ENCODE data around the gene RYR2.

GRCh38 chr1:237353918-237354317, 311.9 kb downstream of the RYR2 start:
- no peak for TF ChIP-seq USF2 (IDR thresholded peaks at IDR 0.05; ENCODE audit: low read length)
- TF ChIP-seq CTCF (IDR thresholded peaks at IDR 0.05; ENCODE audit: control extremely low read depth in 1 of 3, insufficient read depth in 1 of 3, low read depth in 1 of 3, low read length in 3 of 3), result no peak
- TF ChIP-seq CHD2 (IDR thresholded peaks at IDR 0.05; ENCODE audit: low read length), result no peak
- TF ChIP-seq HDAC2 (IDR thresholded peaks at IDR 0.05; ENCODE audit: borderline replicate concordance in 1 of 2, low read depth in 2 of 2, low read length in 2 of 2), result no peak
- no peak for TF ChIP-seq SRF (IDR thresholded peaks at IDR 0.05; ENCODE audit: low read depth, low read length)
- no peak for TF ChIP-seq EP300 (IDR thresholded peaks at IDR 0.05; ENCODE audit: borderline replicate concordance in 1 of 2, low read depth in 2 of 2, low read length in 2 of 2)
- no peak for TF ChIP-seq POLR2AphosphoS5 (IDR thresholded peaks at IDR 0.05; ENCODE audit: low read depth, low read length)
- no peak for TF ChIP-seq CBX8 (IDR thresholded peaks at IDR 0.05; ENCODE audit: borderline replicate concordance, low read depth, low read length)
- no peak for TF ChIP-seq POLR2A (IDR thresholded peaks at IDR 0.05; ENCODE audit: control extremely low read depth in 1 of 2, low read depth in 2 of 2, low read length in 2 of 2)
- TF ChIP-seq JUND (IDR thresholded peaks at IDR 0.05; ENCODE audit: low read length), result no peak
- TF ChIP-seq, protein P1, sequence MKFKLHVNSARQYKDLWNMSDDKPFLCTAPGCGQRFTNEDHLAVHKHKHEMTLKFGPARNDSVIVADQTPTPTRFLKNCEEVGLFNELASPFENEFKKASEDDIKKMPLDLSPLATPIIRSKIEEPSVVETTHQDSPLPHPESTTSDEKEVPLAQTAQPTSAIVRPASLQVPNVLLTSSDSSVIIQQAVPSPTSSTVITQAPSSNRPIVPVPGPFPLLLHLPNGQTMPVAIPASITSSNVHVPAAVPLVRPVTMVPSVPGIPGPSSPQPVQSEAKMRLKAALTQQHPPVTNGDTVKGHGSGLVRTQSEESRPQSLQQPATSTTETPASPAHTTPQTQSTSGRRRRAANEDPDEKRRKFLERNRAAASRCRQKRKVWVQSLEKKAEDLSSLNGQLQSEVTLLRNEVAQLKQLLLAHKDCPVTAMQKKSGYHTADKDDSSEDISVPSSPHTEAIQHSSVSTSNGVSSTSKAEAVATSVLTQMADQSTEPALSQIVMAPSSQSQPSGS (IDR thresholded peaks at IDR 0.05; ENCODE audit: low read length), result no peak
